Measurements from ENCODE around the gene TKFC.

The TKFC gene

GRCh38 chr11:61315260-61315659, 17.8 kb upstream of the TKFC start:
- TF ChIP-seq CTCF (IDR thresholded peaks at IDR 0.05; ENCODE audit: low read depth, low read length, missing control alignments): no peak
- DNase-seq (ENCODE audit: extremely low read depth, low read depth): no peak
- no peak overlapping the region for H3K4me3 ChIP-seq (replicated peaks; ENCODE audit: low read depth, low read length)

GRCh38 chr11:61325649-61326414, 7.2 kb upstream of the TKFC start:
- DNase-seq (ENCODE audit: extremely low read depth, low read depth): no peak
- H3K4me3 ChIP-seq (replicated peaks; ENCODE audit: low read depth, low read length): no peak overlapping the region
- no peak for TF ChIP-seq CTCF (IDR thresholded peaks at IDR 0.05; ENCODE audit: low read depth, low read length, missing control alignments)

DNA sequence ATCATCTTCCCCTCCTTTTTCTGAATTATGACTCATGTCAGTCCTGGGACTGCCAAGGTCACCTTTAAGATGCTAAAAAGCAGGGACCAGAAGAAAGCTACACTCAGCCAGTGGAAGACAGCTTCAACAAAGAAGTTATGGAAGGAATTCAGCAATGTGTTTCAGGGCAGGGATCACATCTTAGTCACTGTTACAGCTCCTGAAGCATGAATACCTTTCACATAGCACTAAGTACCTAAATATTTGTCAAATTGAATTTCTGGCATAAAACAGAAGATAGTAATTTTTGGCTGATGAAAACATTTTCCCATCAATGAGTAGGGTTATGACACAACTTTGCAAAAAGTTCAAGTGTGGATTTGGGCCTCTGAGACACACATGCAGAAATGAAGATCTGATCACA, 5.4 kb upstream of the TKFC start:
- DNase-seq (ENCODE audit: extremely low read depth, low read depth): no peak
- no peak overlapping the region for H3K4me3 ChIP-seq (replicated peaks; ENCODE audit: low read depth, low read length)
- TF ChIP-seq CTCF (IDR thresholded peaks at IDR 0.05; ENCODE audit: low read depth, low read length, missing control alignments): no peak

- no peak overlapping the region for H3K4me3 ChIP-seq (replicated peaks; ENCODE audit: low read depth, low read length)
- DNase-seq (ENCODE audit: extremely low read depth, low read depth): no peak
- TF ChIP-seq CTCF (IDR thresholded peaks at IDR 0.05; ENCODE audit: low read depth, low read length, missing control alignments): no peak
Observed at GRCh38 chr11:61328351-61328750, 4.7 kb upstream of the TKFC start.

GRCh38 chr11:61329871-61330270, 3.2 kb upstream of the TKFC start:
- no peak overlapping the region for H3K4me3 ChIP-seq (replicated peaks; ENCODE audit: low read depth, low read length)

DNA sequence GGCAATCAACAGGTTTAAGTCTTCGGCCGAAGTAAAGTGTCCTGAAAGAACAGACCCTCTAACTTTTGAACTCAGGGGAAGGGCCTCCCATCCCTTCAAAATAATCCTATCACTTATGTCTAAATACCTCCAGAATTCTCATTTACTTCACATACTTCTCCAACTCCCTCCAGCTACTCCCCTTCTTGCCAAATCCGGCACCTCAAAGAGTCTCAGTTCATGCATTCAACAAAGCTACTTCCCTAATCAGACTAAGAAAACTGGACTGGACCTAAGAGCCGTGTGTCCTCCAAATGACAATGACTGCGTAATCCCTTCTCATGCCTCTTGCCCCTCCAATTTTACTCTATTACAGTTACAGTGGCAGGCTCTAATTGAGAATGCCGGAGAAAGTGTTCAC, 1.4 kb upstream of the TKFC start:
- no peak for TF ChIP-seq CTCF (IDR thresholded peaks at IDR 0.05; ENCODE audit: low read depth, low read length, missing control alignments)
- DNase-seq (ENCODE audit: extremely low read depth, low read depth): no peak
- H3K4me3 ChIP-seq (replicated peaks; ENCODE audit: low read depth, low read length): peak overlapping the region; percentile 93

More at GRCh38 chr11:61329871-61330270, 3.2 kb upstream of the TKFC start:
- no peak for DNase-seq (ENCODE audit: extremely low read depth, low read depth)
- no peak for TF ChIP-seq CTCF (IDR thresholded peaks at IDR 0.05; ENCODE audit: low read depth, low read length, missing control alignments)

Data from HFF-Myc (cell line).